Activated naive CD8-positive, alpha-beta T cell (primary cell): ENCODE measurements around the gene LGR5.

Experiments used
- H3K27ac Mint-ChIP-seq: one replicate; pipeline ENCODE4 v1.8.0; 2021; ENCODE audit warnings: mixed read lengths
- H3K27me3 Mint-ChIP-seq: one replicate; pipeline ENCODE4 v1.8.0; 2021; ENCODE audit warnings: mixed read lengths
- H3K36me3 Mint-ChIP-seq: one replicate; pipeline ENCODE4 v1.8.0; 2021; ENCODE audit warnings: mixed read lengths
- H3K4me1 Mint-ChIP-seq: one replicate; pipeline ENCODE4 v1.8.0; 2021; ENCODE audit warnings: low read depth, mixed read lengths
- H3K4me3 Mint-ChIP-seq: one replicate; pipeline ENCODE4 v1.8.0; 2021; ENCODE audit warnings: mild to moderate bottlenecking, mixed read lengths
- H3K9me3 Mint-ChIP-seq: one replicate; pipeline ENCODE4 v1.8.0; 2021; ENCODE audit warnings: low read depth, mixed read lengths

The LGR5 gene, protein sequence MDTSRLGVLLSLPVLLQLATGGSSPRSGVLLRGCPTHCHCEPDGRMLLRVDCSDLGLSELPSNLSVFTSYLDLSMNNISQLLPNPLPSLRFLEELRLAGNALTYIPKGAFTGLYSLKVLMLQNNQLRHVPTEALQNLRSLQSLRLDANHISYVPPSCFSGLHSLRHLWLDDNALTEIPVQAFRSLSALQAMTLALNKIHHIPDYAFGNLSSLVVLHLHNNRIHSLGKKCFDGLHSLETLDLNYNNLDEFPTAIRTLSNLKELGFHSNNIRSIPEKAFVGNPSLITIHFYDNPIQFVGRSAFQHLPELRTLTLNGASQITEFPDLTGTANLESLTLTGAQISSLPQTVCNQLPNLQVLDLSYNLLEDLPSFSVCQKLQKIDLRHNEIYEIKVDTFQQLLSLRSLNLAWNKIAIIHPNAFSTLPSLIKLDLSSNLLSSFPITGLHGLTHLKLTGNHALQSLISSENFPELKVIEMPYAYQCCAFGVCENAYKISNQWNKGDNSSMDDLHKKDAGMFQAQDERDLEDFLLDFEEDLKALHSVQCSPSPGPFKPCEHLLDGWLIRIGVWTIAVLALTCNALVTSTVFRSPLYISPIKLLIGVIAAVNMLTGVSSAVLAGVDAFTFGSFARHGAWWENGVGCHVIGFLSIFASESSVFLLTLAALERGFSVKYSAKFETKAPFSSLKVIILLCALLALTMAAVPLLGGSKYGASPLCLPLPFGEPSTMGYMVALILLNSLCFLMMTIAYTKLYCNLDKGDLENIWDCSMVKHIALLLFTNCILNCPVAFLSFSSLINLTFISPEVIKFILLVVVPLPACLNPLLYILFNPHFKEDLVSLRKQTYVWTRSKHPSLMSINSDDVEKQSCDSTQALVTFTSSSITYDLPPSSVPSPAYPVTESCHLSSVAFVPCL

DNA sequence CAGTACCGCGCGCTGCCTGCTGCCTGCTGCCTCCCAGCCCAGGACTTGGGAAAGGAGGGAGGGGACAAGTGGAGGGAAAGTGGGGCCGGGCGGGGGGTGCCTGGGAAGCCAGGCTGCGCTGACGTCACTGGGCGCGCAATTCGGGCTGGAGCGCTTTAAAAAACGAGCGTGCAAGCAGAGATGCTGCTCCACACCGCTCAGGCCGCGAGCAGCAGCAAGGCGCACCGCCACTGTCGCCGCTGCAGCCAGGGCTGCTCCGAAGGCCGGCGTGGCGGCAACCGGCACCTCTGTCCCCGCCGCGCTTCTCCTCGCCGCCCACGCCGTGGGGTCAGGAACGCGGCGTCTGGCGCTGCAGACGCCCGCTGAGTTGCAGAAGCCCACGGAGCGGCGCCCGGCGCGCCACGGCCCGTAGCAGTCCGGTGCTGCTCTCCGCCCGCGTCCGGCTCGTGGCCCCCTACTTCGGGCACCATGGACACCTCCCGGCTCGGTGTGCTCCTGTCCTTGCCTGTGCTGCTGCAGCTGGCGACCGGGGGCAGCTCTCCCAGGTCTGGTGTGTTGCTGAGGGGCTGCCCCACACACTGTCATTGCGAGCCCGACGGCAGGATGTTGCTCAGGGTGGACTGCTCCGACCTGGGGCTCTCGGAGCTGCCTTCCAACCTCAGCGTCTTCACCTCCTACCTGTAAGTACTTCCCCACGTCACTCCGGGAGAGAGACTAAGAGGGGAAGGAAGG, at the start of gene LGR5:
Gene LGR5 (plus strand): TSS at position 186 of the 732 bp plus-strand sequence. CDS start 283 bp downstream, at position 469.
- Mint-ChIP-seq H3K4me3 (peak within 1 kb of the TSS; percentile 88), H3K27me3 (peaks cover 42% of the 10 kb centered on the region), H3K27ac (no peak within 1 kb of the TSS), H3K4me1 (peaks cover 23% of the 10 kb centered on the region), H3K9me3 (peaks cover 20% of the 10 kb centered on the region), H3K36me3 (peaks cover 5% of the 10 kb centered on the region)

DNA sequence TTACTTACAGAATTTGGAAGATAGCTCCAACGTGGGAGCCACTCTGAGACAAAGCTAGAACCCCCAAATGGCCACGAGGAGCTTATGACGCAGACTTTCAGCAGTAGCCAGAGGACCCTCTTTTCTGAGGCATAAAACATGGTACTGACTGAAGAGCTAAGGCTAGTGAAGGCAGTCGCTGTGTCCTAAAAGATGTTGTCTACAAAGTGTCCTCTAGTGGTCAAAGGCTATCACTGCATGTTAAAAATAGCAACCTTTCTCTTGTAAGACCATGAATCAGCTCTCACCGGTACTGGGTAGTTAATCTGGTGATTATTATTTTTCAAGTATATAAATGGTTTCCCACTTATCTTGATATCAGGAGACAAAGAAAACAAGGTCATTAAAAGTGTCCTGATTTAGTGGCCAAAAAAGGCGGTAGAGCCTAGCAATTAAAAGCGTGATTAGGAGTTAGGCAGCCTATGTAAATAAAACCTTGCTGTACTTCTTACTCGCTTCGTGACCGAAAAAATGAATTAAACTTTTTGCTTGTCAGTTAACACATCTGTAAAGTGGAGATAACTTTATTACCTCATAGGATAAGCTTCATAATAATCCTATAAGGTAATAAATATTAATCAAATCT, 47.0 kb upstream of the LGR5 start:
- H3K9me3 Mint-ChIP-seq, result no peaks in the 10 kb centered on the region
- no peak overlapping the region for H3K4me3 Mint-ChIP-seq
- no peak overlapping the region for H3K27ac Mint-ChIP-seq
- H3K27me3 Mint-ChIP-seq, result peaks cover 10% of the 10 kb centered on the region
- no peaks in the 10 kb centered on the region for H3K4me1 Mint-ChIP-seq
- H3K36me3 Mint-ChIP-seq, result no peaks in the 10 kb centered on the region

DNA sequence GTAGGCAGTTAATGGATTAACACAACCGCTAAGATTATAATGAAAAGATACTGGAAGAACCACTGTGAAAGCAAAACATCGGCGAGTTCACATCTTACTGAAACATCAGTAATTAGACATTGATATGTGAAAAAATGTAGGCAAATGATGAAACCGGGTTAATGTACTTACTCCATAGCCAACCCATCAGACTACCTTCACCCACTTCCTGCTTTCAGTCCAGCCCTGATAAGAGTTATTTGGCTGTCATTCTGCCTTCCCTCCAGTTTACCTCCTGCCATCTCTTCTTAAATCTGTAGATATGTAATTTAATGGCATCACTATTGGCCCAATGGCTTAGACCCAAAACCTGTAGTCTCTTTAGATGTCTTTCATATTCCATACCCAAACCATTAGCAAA, 46.0 kb upstream of the LGR5 start:
- Mint-ChIP-seq H3K4me1 (no peaks in the 10 kb centered on the region), H3K36me3 (no peaks in the 10 kb centered on the region), H3K4me3 (no peak overlapping the region), H3K27me3 (peaks cover 8% of the 10 kb centered on the region), H3K9me3 (no peaks in the 10 kb centered on the region), H3K27ac (no peak overlapping the region)

DNA sequence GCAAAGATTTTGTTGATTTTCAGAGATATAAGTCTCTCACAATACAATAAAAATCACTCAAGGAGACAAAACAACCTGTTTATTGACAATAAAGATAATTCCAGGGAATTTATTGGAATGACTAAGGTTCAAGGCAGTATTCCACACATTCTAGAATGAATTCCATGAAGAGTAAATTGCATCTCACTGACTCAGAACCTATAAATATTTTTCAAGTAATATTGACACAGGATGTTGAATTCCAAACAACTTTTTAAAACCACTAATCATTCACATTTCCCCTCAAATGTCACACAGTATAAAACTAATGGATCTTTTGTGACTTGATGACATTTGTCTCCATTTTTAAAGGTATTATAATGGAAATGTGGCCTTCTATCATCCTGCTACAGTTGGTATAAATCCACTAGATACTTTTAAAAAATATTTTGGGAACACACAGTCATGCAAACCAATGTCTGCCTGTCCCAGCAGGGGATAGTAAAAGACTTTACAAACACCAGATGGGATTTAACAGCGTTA, 42.1 kb upstream of the LGR5 start:
- H3K4me1 Mint-ChIP-seq, result no peaks in the 10 kb centered on the region
- no peak overlapping the region for H3K4me3 Mint-ChIP-seq
- H3K9me3 Mint-ChIP-seq, result no peaks in the 10 kb centered on the region
- H3K27ac Mint-ChIP-seq, result no peak overlapping the region
- no peaks in the 10 kb centered on the region for H3K27me3 Mint-ChIP-seq
- no peaks in the 10 kb centered on the region for H3K36me3 Mint-ChIP-seq

DNA sequence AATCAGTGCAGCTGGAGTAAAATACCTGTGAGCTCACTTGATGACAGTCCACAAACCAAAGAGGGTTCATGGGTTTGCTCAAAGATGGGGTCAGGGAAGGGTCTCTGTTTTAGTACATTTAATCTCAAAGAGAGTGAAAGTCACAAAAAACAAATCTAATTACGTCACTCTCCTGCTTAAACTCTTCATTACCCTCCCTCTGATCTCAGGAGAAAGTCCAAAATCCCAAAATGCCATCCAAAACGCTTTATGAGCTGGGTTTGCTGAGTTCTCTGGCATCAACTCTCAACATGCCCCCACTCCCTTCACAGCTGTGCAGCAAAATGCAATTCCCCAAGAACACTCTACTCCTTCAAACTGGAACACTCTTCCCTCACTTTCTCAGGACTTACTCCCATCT, 40.4 kb upstream of the LGR5 start:
- Mint-ChIP-seq H3K4me1 (no peaks in the 10 kb centered on the region), H3K4me3 (no peak overlapping the region), H3K9me3 (peaks cover 6% of the 10 kb centered on the region), H3K27me3 (peaks cover 4% of the 10 kb centered on the region), H3K27ac (no peak overlapping the region), H3K36me3 (no peaks in the 10 kb centered on the region)

DNA sequence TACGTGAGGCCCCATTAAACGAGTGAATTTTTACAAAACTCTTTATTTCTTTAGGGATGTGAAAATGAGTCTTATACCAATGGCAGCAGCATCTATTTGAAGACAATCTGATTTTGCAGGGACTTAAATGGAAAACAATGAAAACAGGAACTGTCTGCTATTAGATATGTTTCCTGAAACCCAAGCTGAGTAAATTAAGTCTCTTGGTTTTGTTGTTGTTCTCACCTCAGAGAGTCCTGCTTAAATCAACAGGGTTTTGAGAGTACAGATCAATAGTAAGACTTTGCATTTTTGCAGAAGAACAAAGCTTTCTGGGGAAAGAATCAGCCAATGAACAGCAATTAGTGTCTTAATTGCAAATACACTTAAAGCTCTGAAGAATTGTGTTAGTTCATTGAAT, 39.1 kb upstream of the LGR5 start:
- Mint-ChIP-seq H3K9me3 (peaks cover 13% of the 10 kb centered on the region), H3K4me1 (no peaks in the 10 kb centered on the region), H3K36me3 (peaks cover 3% of the 10 kb centered on the region), H3K27ac (no peak overlapping the region), H3K27me3 (peaks cover 12% of the 10 kb centered on the region), H3K4me3 (no peak overlapping the region)

DNA sequence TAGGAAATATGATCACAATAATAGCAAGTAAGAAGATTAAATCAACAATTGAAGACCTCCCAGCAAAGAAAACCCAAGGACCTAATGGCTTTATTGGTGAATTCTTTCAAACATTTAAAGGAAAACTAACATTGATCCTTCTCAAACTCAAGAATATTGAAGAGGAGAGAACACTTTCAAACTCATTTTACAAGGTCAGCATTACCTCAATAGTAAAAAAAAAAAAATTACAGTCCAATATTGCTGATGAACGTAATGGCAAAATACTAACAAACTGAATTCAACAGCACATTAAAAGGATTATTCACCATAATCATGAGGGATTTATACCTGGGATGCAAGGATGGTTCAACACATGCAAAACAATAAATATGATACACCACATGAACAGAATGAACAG, 33.7 kb upstream of the LGR5 start:
- Mint-ChIP-seq H3K36me3 (peaks cover 3% of the 10 kb centered on the region), H3K4me1 (no peaks in the 10 kb centered on the region), H3K4me3 (no peak overlapping the region), H3K27ac (no peak overlapping the region), H3K9me3 (peaks cover 29% of the 10 kb centered on the region), H3K27me3 (peaks cover 22% of the 10 kb centered on the region)

DNA sequence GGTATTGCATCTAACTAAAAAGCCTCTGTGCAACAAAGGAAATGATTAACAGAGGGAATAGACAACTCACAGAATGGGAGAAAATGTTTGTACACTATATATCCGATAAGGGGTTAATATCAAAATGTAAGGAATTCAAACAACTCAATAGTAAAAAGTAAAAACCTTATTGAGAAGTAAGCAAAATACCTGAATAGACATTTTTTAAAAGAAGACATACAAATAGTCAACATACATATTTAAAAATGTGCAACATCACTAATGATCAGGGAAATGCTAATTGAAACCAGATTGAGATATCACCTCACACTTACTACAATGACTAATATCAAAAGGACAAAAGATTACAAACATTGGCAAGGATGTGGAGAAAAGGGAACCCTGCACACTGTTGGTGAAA, 31.9 kb upstream of the LGR5 start:
- H3K4me3 Mint-ChIP-seq, result no peak overlapping the region
- H3K4me1 Mint-ChIP-seq, result no peaks in the 10 kb centered on the region
- H3K27ac Mint-ChIP-seq, result no peak overlapping the region
- H3K36me3 Mint-ChIP-seq, result peaks cover 4% of the 10 kb centered on the region
- peaks cover 22% of the 10 kb centered on the region for H3K27me3 Mint-ChIP-seq
- peaks cover 34% of the 10 kb centered on the region for H3K9me3 Mint-ChIP-seq

DNA sequence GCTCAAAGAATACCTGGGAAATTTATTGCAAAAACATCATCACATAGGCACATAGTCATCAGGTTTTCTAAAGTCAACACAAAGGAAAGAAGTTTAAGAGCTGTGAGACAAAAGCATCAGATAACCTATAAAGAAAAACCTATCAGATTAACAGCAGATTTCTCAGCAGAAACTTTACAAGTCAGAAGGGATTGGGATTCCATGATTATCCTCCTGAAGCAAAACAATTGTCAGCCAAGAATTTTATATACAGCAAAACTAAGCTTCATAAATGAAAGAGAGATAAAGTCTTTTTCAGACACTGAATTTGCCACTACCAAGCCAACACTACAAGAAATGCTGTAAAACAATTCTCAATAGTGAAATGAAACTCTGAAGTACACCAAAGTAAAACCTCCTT, 28.8 kb upstream of the LGR5 start:
- no peaks in the 10 kb centered on the region for H3K4me1 Mint-ChIP-seq

DNA sequence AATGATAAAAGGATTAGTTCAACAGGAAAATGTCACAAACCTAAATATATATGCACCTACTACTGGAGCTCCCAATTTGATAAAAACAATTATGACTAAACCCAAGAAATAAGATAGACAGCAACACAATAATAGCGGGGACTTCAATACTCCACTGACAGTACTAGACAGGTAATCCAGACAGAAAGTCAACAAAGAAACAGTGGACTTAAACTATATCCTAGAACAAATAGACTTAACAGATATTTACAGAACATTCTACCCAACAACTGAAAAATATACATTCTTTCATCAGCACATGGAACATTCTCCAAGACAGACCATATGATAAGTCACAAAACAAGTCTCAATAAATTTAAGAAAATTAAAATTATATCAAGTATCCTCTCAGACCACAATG, 28.0 kb upstream of the LGR5 start:
- H3K27ac Mint-ChIP-seq, result no peak overlapping the region
- H3K9me3 Mint-ChIP-seq, result peaks cover 16% of the 10 kb centered on the region

More for the DNA sequence above, 28.8 kb upstream of the LGR5 start:
- no peak overlapping the region for H3K27ac Mint-ChIP-seq
- H3K27me3 Mint-ChIP-seq, result peaks cover 11% of the 10 kb centered on the region
- peaks cover 2% of the 10 kb centered on the region for H3K36me3 Mint-ChIP-seq
- peaks cover 18% of the 10 kb centered on the region for H3K9me3 Mint-ChIP-seq
- H3K4me3 Mint-ChIP-seq, result no peak overlapping the region

DNA sequence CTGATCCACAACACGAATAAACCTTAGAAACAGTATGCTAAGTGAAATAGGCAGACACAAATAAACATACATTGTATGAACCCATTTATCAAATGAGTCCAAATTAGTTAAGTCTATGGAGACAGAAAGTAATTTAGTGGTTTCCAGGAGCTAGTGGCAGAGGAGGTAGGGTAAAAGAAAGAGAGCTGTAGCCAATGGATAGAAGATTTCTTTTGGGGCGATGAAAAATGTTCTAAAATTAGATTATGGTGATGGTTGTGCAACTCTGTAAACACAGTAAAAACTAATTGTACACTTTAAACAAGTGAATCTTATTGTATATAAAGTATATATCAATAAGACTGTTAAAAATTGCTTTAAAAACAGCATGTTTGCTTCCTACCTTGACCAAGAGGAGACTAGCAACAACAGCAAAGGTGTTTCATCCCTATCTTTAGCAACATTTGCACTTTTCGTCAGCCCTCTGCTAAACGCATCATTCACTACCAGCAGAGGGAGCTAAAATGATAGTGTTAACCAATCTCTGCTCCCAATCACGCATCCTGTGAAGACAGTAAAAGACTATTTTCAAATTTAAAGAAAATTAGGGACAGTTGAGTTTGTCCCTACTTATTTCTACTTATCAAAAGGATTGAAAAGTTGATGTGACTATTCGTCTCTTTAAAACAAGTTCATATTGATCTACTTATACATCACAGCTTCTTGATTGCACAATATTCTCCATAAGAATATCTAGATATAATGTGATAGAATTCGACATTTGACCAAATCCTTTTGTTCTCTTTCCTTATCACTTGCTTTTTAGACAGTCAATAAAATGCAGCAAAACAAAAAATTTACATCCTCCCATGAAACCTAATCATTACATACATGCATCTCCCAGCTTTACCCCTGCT, 24.0 kb upstream of the LGR5 start:
- Mint-ChIP-seq H3K27me3 (peaks cover 8% of the 10 kb centered on the region), H3K36me3 (peaks cover 2% of the 10 kb centered on the region), H3K4me3 (no peak overlapping the region), H3K4me1 (no peaks in the 10 kb centered on the region), H3K9me3 (peaks cover 8% of the 10 kb centered on the region), H3K27ac (no peak overlapping the region)

More for the DNA sequence above, 28.0 kb upstream of the LGR5 start:
- H3K36me3 Mint-ChIP-seq, result peaks cover 2% of the 10 kb centered on the region
- peaks cover 8% of the 10 kb centered on the region for H3K27me3 Mint-ChIP-seq
- H3K4me3 Mint-ChIP-seq, result no peak overlapping the region
- H3K4me1 Mint-ChIP-seq, result no peaks in the 10 kb centered on the region

DNA sequence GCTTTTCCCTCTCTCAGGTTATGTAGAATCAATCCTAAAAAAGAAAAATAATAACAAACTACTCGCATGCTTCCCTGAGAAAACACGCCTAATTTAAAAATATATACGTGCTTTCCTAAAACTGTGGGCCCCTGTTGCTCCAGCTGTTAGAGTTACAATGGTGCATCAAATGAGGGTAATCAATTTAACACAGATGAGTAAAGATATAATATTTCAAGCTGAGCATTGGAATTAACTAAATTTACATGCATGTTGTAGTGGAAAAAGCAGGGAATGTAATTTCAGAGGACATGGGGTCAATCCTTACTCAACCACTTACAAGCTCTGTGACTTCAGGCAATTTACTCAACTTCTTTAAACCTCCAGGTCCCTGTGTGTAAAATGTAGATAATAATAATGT, 22.4 kb upstream of the LGR5 start:
- H3K27ac Mint-ChIP-seq, result no peak overlapping the region
- no peak overlapping the region for H3K4me3 Mint-ChIP-seq
- no peaks in the 10 kb centered on the region for H3K4me1 Mint-ChIP-seq
- H3K36me3 Mint-ChIP-seq, result no peaks in the 10 kb centered on the region
- H3K9me3 Mint-ChIP-seq, result no peaks in the 10 kb centered on the region
- H3K27me3 Mint-ChIP-seq, result peaks cover 8% of the 10 kb centered on the region

DNA sequence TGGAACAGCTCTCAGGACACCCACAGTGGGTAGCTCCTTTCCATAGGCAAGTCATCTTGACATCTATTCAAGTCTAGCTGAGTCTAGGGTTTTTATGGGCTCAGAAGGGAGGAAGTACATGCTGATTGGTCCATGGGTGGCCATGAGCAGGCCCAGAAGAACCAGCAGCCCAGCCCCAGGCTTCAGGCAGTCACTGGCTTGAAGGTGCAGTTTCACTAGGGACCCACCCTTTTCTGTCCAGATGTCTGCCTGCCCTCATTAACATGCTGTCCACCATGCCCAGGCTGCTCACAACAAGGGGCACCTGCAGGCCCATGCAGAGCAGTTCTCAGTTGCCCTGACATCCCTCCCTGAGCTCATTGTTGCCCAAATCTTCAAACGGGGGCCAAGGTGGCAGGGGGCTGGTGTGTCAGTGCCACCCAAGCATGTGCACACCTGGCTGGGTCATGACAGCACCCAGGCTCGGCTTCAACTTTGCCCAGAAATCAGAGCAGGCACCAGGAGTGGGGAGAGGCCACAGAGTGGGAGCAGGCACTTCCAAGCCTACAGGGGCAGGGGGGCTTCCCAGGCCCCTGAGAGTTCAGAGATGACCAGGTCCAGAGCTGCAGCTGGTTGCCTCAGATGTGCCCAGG, 18.7 kb upstream of the LGR5 start:
- Mint-ChIP-seq H3K4me1 (no peaks in the 10 kb centered on the region), H3K4me3 (no peak overlapping the region), H3K9me3 (no peaks in the 10 kb centered on the region), H3K27me3 (peaks cover 20% of the 10 kb centered on the region), H3K36me3 (no peaks in the 10 kb centered on the region), H3K27ac (no peak overlapping the region)
